Type B pancreatic cell (in vitro differentiated cells): Measurements from ENCODE around the gene CIB1. TPM values are rescaled to one million over a fixed set of nuclear protein-coding genes. Genes with fewer than 3 reads are reported as not detected.

Experiments
- DNase-seq: peaks from one replicate; pipeline ENCODE4 v3.0.0; 2021; ENCODE audit warnings: mixed read lengths; ENCODE audit not compliant: unreplicated experiment; ENCODE audit errors: extremely low spot score
- H3K27ac Mint-ChIP-seq: 2 replicates; pipeline ENCODE4 v1.8.0; 2021; ENCODE audit warnings: mild to moderate bottlenecking, mixed read lengths
- H3K27me3 Mint-ChIP-seq: 2 replicates; pipeline ENCODE4 v1.8.0; 2021; ENCODE audit warnings: mixed read lengths
- H3K36me3 Mint-ChIP-seq: 2 replicates; pipeline ENCODE4 v1.8.0; 2021; ENCODE audit warnings: mixed read lengths
- H3K4me1 Mint-ChIP-seq: one replicate; pipeline ENCODE4 v1.8.0; 2021; ENCODE audit warnings: mixed read lengths; ENCODE audit not compliant: unreplicated experiment
- H3K4me3 Mint-ChIP-seq: 2 replicates; pipeline ENCODE4 v1.8.0; 2021; ENCODE audit warnings: mild to moderate bottlenecking, mixed read lengths
- H3K9me3 Mint-ChIP-seq: 2 replicates; pipeline ENCODE4 v1.8.0; 2021; ENCODE audit warnings: mixed read lengths
- CTCF ChIP-seq: fragments of 200-600 bp; sonication (generic); conservative IDR thresholded peaks from 2 replicates; pipeline ENCODE4 v1.5.0; 2021; ENCODE audit warnings: antibody characterized with exemption, mild to moderate bottlenecking
- total RNA-seq: library from RNA; stranded (reverse); gene quantifications from 2 replicates; pipeline ENCODE4 v1.2.1, GENCODE V29; 2021; ENCODE audit warnings: low replicate concordance

CIB1 gene
- total RNA-seq, 1 donor from 2014 or later: 31.6 TPM

GRCh38 chr15:90201944-90202375 is 31.8 kb downstream of the CIB1 start:
- Mint-ChIP-seq H3K4me1 (peaks cover 16% of the 10 kb centered on the region), H3K9me3 (no peaks in the 10 kb centered on the region), H3K4me3 (peak overlapping the region; percentile 94), H3K27me3 (no peaks in the 10 kb centered on the region), H3K36me3 (no peaks in the 10 kb centered on the region), H3K27ac (peak overlapping the region; percentile 39)
- DNase-seq: no peak
- TF ChIP-seq CTCF: no peak

- no peaks in the 10 kb centered on the region for H3K27me3 Mint-ChIP-seq
- no peaks in the 10 kb centered on the region for H3K9me3 Mint-ChIP-seq
- no peaks in the 10 kb centered on the region for H3K36me3 Mint-ChIP-seq
- H3K27ac Mint-ChIP-seq: peak within 1 kb of the TSS; percentile 80
- TF ChIP-seq CTCF: no peak
- no peak for DNase-seq
- H3K4me3 Mint-ChIP-seq: peak within 1 kb of the TSS; percentile 94
- H3K4me1 Mint-ChIP-seq: peaks cover 16% of the 10 kb centered on the region
Observed at GRCh38 chr15:90201130-90201943, 32.4 kb downstream of the CIB1 start, which contains the start of gene SEMA4B. TSS of gene SEMA4B (plus strand) at chr15:90201330. CDS start at chr15:90201579, 249 bp downstream.

GRCh38 chr15:90200534-90201129 is 33.1 kb downstream of the CIB1 start:
- H3K4me1 Mint-ChIP-seq: peaks cover 16% of the 10 kb centered on the region
- no peaks in the 10 kb centered on the region for H3K36me3 Mint-ChIP-seq
- no peak for DNase-seq
- no peaks in the 10 kb centered on the region for H3K9me3 Mint-ChIP-seq
- H3K27me3 Mint-ChIP-seq: no peaks in the 10 kb centered on the region
- H3K4me3 Mint-ChIP-seq: peak overlapping the region; percentile 94
- peak overlapping the region; percentile 80 for H3K27ac Mint-ChIP-seq
- TF ChIP-seq CTCF: no peak

- Mint-ChIP-seq H3K4me3 (no peak overlapping the region), H3K27ac (no peak overlapping the region), H3K27me3 (no peaks in the 10 kb centered on the region), H3K36me3 (no peaks in the 10 kb centered on the region), H3K9me3 (no peaks in the 10 kb centered on the region), H3K4me1 (peaks cover 10% of the 10 kb centered on the region)
- no peak for TF ChIP-seq CTCF
- no peak for DNase-seq
Observed at GRCh38 chr15:90194655-90195054, 39.1 kb downstream of the CIB1 start.

GRCh38 chr15:90192961-90193786 is 40.6 kb downstream of the CIB1 start:
- Mint-ChIP-seq H3K27ac (no peak overlapping the region), H3K36me3 (no peaks in the 10 kb centered on the region), H3K9me3 (no peaks in the 10 kb centered on the region), H3K4me1 (peaks cover 10% of the 10 kb centered on the region), H3K4me3 (no peak overlapping the region), H3K27me3 (no peaks in the 10 kb centered on the region)
- TF ChIP-seq CTCF: no peak
- no peak for DNase-seq
